DND-41 (cell line): ENCODE data around the gene LAMTOR2.
"Not testable (repeated sequence)": the region's sequence is repeated elsewhere in the genome, so short reads cannot be mapped to it uniquely, and the experiment has no call there.

ENCODE experiments used
- ATAC-seq: fragments of 200-7000 bp; cut with Tn5 transposase; 3 replicates; pipeline ENCODE4 v1.9.1; 2021; ENCODE audit warnings: low read depth; ENCODE audit not compliant: insufficient read depth
- DNase-seq: peaks from one replicate; pipeline ENCODE4 v3.0.0-alpha.2; 2020
- H2AFZ ChIP-seq: 2 replicates; pipeline ENCODE4 v1.6.0; 2012; ENCODE audit warnings: low read depth, low read length
- H3K27ac ChIP-seq: 2 replicates; pipeline ENCODE4 v1.5.1; 2012; ENCODE audit warnings: low read length, inconsistent platforms
- H3K27me3 ChIP-seq: fragments of 200-600 bp; sonication (generic); 2 replicates; pipeline ENCODE4 v1.6.0; 2012; ENCODE audit warnings: low read length, mild to moderate bottlenecking, inconsistent platforms; ENCODE audit not compliant: insufficient read depth, poor library complexity
- H3K36me3 ChIP-seq: 2 replicates; pipeline ENCODE4 v1.5.1; 2012; ENCODE audit warnings: low read length, inconsistent platforms; ENCODE audit not compliant: insufficient read depth
- H3K4me1 ChIP-seq: 2 replicates; pipeline ENCODE4 v1.5.1; 2012; ENCODE audit warnings: mild to moderate bottlenecking, low read length; ENCODE audit not compliant: insufficient read depth
- H3K4me2 ChIP-seq: 2 replicates; pipeline ENCODE4 v1.6.0; 2012; ENCODE audit warnings: mild to moderate bottlenecking, moderate library complexity, low read length, inconsistent platforms; ENCODE audit not compliant: insufficient read depth
- H3K4me3 ChIP-seq, 2 experiments: fragments of 200-600 bp in 1 of 2; shearing (Covaris generic) in 1 of 2; 2 replicates each; pipeline ENCODE4 v1.5.1; 2012 to 2016; ENCODE audit warnings: inconsistent platforms in 2 of 2, low read length in 2 of 2, mild to moderate bottlenecking in 2 of 2, low read depth in 1 of 2, moderate library complexity in 1 of 2
- H3K79me2 ChIP-seq: 2 replicates; pipeline ENCODE4 v1.6.0; 2012; ENCODE audit warnings: low read length, inconsistent platforms; ENCODE audit not compliant: insufficient read depth
- H3K9ac ChIP-seq: 2 replicates; pipeline ENCODE4 v1.6.0; 2012; ENCODE audit warnings: low read depth, mild to moderate bottlenecking, inconsistent platforms, low read length, moderate library complexity
- H3K9me3 ChIP-seq: 2 replicates; pipeline ENCODE4 v1.5.1; 2012; ENCODE audit warnings: low read length, moderate library complexity, mild to moderate bottlenecking, inconsistent platforms; ENCODE audit not compliant: insufficient read depth, severe bottlenecking
- H4K20me1 ChIP-seq: 2 replicates; pipeline ENCODE4 v1.6.0; 2012; ENCODE audit warnings: low read length; ENCODE audit not compliant: insufficient read depth
- EZH2 ChIP-seq: IDR thresholded peaks from 3 replicates; pipeline ENCODE4 v1.6.1; 2012; ENCODE audit warnings: borderline replicate concordance, low read depth, mild to moderate bottlenecking, moderate library complexity, low read length, inconsistent platforms; ENCODE audit not compliant: severe bottlenecking
- TF ChIP-seq, protein P1 (sequence below): IDR thresholded peaks from 2 replicates; pipeline ENCODE4 v1.5.1; 2012; ENCODE audit warnings: borderline replicate concordance, low read length, moderate library complexity, mild to moderate bottlenecking; ENCODE audit not compliant: poor library complexity, severe bottlenecking; ENCODE audit errors: extremely low read depth

Gene LAMTOR2

DNA sequence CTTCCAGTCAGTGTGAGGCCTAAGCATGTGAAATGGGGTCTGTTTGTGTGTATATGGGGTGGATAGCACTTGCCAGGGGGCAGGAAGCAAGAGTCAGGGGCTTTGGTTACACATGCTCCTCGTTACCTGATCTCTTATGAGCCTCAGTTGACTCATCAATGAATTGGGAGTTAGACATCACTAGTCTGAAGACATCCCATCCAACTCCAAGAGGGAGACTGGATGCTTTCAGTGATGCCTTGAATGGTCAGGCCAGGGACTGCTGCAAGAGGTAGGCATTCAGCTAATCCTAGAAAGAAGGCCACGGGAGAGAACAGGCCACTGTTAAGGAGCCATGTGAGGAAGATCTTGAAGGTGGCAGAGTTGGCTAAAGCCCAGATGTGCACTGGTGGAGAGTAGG lies 12.7 kb downstream of the LAMTOR2 start:
- Histone ChIP-seq H4K20me1 (no peaks in the 10 kb centered on the region), H3K27ac (no peak overlapping the region), H3K4me1 (no peaks in the 10 kb centered on the region), H3K27me3 (no peaks in the 10 kb centered on the region), H3K79me2 (no peaks in the 10 kb centered on the region), H3K4me2 (no peak overlapping the region), H2AFZ (no peak overlapping the region), H3K9ac (no peak overlapping the region), H3K36me3 (no peaks in the 10 kb centered on the region), H3K4me3 (no peak overlapping the region), H3K9me3 (no peaks in the 10 kb centered on the region)
- DNase-seq (no peak), ATAC-seq (no peak)
- TF ChIP-seq, protein P1, sequence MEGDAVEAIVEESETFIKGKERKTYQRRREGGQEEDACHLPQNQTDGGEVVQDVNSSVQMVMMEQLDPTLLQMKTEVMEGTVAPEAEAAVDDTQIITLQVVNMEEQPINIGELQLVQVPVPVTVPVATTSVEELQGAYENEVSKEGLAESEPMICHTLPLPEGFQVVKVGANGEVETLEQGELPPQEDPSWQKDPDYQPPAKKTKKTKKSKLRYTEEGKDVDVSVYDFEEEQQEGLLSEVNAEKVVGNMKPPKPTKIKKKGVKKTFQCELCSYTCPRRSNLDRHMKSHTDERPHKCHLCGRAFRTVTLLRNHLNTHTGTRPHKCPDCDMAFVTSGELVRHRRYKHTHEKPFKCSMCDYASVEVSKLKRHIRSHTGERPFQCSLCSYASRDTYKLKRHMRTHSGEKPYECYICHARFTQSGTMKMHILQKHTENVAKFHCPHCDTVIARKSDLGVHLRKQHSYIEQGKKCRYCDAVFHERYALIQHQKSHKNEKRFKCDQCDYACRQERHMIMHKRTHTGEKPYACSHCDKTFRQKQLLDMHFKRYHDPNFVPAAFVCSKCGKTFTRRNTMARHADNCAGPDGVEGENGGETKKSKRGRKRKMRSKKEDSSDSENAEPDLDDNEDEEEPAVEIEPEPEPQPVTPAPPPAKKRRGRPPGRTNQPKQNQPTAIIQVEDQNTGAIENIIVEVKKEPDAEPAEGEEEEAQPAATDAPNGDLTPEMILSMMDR: no peak
- TF ChIP-seq EZH2: no peak

DNA sequence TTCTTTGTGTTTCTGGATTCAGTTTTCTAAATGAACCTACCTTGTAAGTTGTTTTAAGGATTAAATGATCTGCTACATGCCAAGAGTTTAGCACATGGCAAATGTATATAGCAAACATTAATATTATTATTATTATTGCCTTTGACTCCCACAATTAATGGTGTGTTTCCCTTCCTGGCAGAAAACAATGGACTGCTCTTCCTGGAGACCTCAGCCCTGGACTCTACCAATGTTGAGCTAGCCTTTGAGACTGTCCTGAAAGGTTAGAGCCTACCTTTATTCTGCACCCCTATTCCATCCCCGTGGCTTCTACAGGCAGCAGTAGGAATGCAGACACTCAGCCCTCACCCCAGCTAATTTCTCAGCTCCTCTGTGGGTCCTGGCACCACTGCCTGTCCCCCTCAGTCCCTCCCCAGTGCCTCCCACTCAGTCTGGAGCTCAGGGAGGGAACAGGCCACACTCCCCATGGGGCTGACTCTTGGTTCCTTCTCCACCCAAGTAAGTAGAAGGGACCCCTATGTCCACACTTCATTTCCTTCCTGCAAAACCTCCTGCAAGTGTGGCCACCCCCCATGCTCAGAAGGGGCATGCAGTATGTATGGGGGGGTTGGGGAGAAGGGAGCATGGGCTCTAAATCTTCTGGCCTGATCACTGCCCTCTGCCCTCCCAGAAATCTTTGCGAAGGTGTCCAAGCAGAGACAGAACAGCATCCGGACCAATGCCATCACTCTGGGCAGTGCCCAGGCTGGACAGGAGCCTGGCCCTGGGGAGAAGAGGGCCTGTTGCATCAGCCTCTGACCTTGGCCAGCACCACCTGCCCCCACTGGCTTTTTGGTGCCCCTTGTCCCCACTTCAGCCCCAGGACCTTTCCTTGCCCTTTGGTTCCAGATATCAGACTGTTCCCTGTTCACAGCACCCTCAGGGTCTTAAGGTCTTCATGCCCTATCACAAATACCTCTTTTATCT lies 15.2 kb downstream of the LAMTOR2 start:
- no peak overlapping the region for H2AFZ ChIP-seq
- H3K79me2 ChIP-seq: no peaks in the 10 kb centered on the region
- DNase-seq: no peak
- H4K20me1 ChIP-seq: no peaks in the 10 kb centered on the region
- no peak for ATAC-seq
- H3K4me3 ChIP-seq: no peak overlapping the region
- no peaks in the 10 kb centered on the region for H3K27me3 ChIP-seq
- no peak for TF ChIP-seq EZH2
- TF ChIP-seq, protein P1: no peak
- no peak overlapping the region for H3K4me2 ChIP-seq
- no peaks in the 10 kb centered on the region for H3K9me3 ChIP-seq
- no peak overlapping the region for H3K9ac ChIP-seq
- no peak overlapping the region for H3K27ac ChIP-seq
- no peaks in the 10 kb centered on the region for H3K4me1 ChIP-seq
- H3K36me3 ChIP-seq: peaks cover 3% of the 10 kb centered on the region; the same call in 1 of the 2 replicates

DNA sequence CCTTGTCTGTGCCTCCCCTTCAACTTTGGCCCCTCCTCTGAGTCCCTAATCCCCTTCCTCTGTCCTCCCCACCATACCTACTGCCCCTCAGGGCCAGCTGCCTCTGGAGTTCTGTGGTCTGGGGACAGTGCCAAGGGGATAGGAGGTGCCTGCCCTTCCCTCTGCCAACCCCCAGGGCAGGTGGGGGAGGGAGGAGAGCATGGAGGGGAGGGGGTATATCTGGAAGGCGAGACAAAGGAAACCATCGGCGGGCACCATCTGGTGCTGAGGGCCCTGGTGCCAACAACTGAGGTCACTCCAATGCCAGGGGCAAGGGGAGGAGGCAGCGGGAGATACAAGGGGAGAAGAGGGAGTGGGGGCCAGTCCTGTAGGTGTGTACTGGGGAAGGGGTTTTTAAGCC lies 16.0 kb downstream of the LAMTOR2 start:
- H2AFZ ChIP-seq: no peak overlapping the region
- DNase-seq (no peak), ATAC-seq (no peak)
- peaks cover 3% of the 10 kb centered on the region; the same call in 1 of the 2 replicates for H4K20me1 ChIP-seq
- TF ChIP-seq EZH2: no peak
- TF ChIP-seq, protein P1: no peak
- H3K9ac ChIP-seq: no peak overlapping the region
- no peak overlapping the region for H3K4me3 ChIP-seq
- no peaks in the 10 kb centered on the region for H3K79me2 ChIP-seq
- H3K9me3 ChIP-seq: no peaks in the 10 kb centered on the region
- no peak overlapping the region for H3K27ac ChIP-seq
- no peak overlapping the region for H3K4me2 ChIP-seq
- no peaks in the 10 kb centered on the region for H3K27me3 ChIP-seq
- no peaks in the 10 kb centered on the region for H3K4me1 ChIP-seq
- peaks cover 11% of the 10 kb centered on the region; the same call in 1 of the 2 replicates for H3K36me3 ChIP-seq

DNA sequence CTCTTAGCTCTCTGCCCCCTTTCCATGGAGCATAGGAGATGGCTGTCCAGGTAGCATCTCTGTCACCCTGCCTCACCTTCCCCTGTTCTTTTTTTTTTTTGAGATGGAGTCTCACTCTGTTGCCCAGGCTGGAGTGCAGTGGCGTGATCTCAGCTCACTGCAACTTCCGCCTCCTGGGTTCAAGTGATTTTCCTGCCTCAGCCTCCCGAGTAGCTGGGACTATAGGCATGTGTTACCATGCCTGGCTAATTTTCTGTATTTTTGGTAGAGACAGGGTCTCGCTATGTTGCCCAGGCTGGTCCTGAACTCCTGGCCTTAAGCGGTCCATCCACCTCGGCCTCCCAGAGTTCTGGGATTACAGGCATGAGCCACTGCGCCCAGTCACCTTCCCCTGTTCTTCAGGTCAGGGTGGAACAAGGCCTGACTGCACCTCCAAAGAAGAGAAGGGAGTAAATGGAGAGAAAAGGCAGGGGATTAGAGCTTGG lies 16.8 kb downstream of the LAMTOR2 start:
- not testable (repeated sequence) for H3K27me3 ChIP-seq, H2AFZ ChIP-seq, DNase-seq, H3K4me1 ChIP-seq, H3K9me3 ChIP-seq, H3K27ac ChIP-seq, H3K4me2 ChIP-seq, H4K20me1 ChIP-seq, H3K9ac ChIP-seq, H3K79me2 ChIP-seq, H3K4me3 ChIP-seq, ATAC-seq
- peaks cover 18% of the 10 kb centered on the region for H3K36me3 ChIP-seq
